Measurements from ENCODE around the gene SHROOM2. TPM values are rescaled to one million over a fixed set of nuclear protein-coding genes. Genes with fewer than 3 reads are reported as not detected.

Gene SHROOM2
- total and polyA plus RNA-seq, 9 of the 15 experiments (the other 6 are each of a cell fraction or from before 2014, with no cell fraction given) = not detected

DNA sequence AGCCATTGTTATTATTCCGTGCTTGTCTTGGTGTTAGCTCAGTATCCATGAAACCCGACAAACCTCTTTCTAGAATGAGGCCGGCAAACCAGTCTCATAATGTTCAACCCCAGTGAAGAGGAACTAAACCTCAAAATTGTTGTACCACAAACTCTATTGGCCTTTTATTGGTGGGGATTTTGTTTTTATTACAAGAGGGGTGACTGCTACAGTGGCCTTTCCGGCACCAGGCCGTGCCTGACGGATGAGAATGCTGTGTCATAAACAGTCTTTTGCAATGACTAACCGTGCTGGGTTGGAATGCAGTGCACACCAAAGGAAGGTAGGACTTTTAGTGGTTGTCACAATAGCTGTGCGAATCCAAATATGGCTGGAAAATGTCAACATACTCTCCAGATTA is 60.8 kb downstream of the SHROOM2 start (continued):
- TF ChIP-seq MBD2 (IDR thresholded peaks at IDR 0.05; ENCODE audit: borderline replicate concordance, low read depth) = no peak
- TF ChIP-seq ZNF354B (CRISPR knock-in tag; IDR thresholded peaks at IDR 0.05) = no peak

DNA sequence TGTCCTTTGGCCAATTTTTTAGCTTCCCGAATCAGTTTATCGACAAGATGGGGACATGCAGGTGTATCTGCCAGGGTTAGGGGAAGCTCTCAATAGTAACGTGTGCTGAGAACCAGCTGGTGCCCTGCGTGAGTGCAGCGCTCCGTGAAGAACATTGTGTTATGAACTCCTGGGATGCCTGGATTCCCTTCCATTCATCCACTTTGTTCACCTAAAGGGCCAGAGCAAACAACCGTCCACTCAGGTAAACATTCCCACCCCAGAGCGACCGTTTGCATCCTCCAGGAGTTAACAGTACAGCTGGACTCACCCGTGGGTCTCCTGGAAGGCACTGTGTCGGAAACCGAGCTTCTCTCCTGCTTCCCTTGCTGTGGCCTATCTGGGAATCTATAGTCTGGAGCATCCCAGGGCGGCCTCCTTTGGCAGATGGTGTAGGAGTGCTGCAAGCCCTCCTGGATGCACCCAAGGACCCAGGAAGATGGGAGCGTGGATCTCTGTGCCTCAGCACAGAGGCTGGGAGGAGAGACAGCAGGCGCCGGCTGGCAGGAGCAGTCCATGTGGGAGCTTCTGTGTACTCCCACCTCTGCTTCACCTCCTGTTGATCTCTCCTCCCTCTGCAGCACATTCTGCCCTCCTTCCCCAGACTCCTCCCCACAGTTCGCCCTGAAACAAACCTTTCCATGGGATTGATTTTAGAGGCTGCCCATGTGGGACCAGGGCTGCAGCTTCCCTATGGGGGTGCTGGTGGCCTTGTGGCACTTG is 62.7 kb downstream of the SHROOM2 start:
- intact Hi-C loops (cut with micrococcal nuclease) = no loop called here

More for the DNA sequence above, 62.7 kb downstream of the SHROOM2 start:
- Histone ChIP-seq H3K4me3 (no peak overlapping the region), H3K9me1 (ENCODE audit: control insufficient read depth, insufficient read depth, low read length) (no peaks in the 10 kb centered on the region), H3K9me3 (replicated peaks; ENCODE audit: control insufficient read depth, insufficient read depth, low read depth, low read length) (no peaks in the 10 kb centered on the region), H3K4me2 (ENCODE audit: insufficient read depth, low read length) (no peak overlapping the region), H3K4me1 (replicated peaks in 1 of 2; ENCODE audit: control insufficient read depth in 2 of 2, insufficient read depth in 2 of 2, low read length in 2 of 2) (no peaks in the 10 kb centered on the region), H3K79me2 (ENCODE audit: control insufficient read depth, insufficient read depth, low read length) (no peaks in the 10 kb centered on the region), H2AFZ (ENCODE audit: low read depth, low read length) (no peak overlapping the region), H3K27ac (ENCODE audit: extremely low read depth, low read depth, low read length) (no peak overlapping the region), H3K9ac (ENCODE audit: insufficient read depth in 1 of 2, low read depth in 2 of 2, low read length in 2 of 2) (no peak overlapping the region), H3K27me3 (ENCODE audit: control insufficient read depth in 2 of 2, insufficient read depth in 2 of 2, low read length in 2 of 2) (peaks cover 5 to 32% of the 10 kb centered on the region in 2 experiments; a peak in 2 of 5 replicates), H3K36me3 (ENCODE audit: control insufficient read depth, insufficient read depth, low read length) (no peaks in the 10 kb centered on the region), H4K20me1 (replicated peaks; ENCODE audit: control insufficient read depth, insufficient read depth, low read length) (no peaks in the 10 kb centered on the region)
- in situ Hi-C loops (cut with MboI) = no loop called here
- POLR2A ChIA-PET = no interaction called here
- CTCF ChIA-PET (ENCODE audit: low intra/inter-chr PET ratio) = no interaction called here
- no peak for ATAC-seq
- FAIRE-seq = no peak
- no peak for DNase-seq (ENCODE audit: extremely low read depth in 1 of 4, low spot score in 3 of 4)
- BruUV-seq (replicated peaks) = no TSS peak
- under 1% methylated on average over 15 of the region's 17 CpGs for WGBS (ENCODE audit: insufficient coverage, low coverage, missing lambda C conversion rate)
- no peak for TF ChIP-seq NCOA4 (IDR thresholded peaks at IDR 0.05; ENCODE audit: partially characterized antibody)
- TF ChIP-seq, protein P1, sequence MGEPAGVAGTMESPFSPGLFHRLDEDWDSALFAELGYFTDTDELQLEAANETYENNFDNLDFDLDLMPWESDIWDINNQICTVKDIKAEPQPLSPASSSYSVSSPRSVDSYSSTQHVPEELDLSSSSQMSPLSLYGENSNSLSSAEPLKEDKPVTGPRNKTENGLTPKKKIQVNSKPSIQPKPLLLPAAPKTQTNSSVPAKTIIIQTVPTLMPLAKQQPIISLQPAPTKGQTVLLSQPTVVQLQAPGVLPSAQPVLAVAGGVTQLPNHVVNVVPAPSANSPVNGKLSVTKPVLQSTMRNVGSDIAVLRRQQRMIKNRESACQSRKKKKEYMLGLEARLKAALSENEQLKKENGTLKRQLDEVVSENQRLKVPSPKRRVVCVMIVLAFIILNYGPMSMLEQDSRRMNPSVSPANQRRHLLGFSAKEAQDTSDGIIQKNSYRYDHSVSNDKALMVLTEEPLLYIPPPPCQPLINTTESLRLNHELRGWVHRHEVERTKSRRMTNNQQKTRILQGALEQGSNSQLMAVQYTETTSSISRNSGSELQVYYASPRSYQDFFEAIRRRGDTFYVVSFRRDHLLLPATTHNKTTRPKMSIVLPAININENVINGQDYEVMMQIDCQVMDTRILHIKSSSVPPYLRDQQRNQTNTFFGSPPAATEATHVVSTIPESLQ (CRISPR knock-in tag; IDR thresholded peaks at IDR 0.05) = no peak
- TF ChIP-seq STAG1 (CRISPR knock-in tag; IDR thresholded peaks at IDR 0.05; ENCODE audit: borderline replicate concordance) = no peak
- TF ChIP-seq TOE1 (IDR thresholded peaks at IDR 0.05; ENCODE audit: borderline replicate concordance) = no peak
- no peak for TF ChIP-seq TOE1 (CRISPR knock-in tag; IDR thresholded peaks at IDR 0.05; ENCODE audit: borderline replicate concordance, low read depth)
- TF ChIP-seq SP1 (CRISPR knock-in tag; IDR thresholded peaks at IDR 0.05) = no peak
- TF ChIP-seq, protein P2, sequence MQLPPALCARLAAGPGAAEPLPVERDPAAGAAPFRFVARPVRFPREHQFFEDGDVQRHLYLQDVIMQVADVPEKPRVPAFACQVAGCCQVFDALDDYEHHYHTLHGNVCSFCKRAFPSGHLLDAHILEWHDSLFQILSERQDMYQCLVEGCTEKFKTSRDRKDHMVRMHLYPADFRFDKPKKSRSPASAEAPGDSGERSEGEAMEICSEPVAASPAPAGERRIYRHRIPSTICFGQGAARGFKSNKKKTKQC (CRISPR knock-in tag; IDR thresholded peaks at IDR 0.05) = no peak
- no peak for TF ChIP-seq BCOR (IDR thresholded peaks at IDR 0.05)
- no peak for TF ChIP-seq CREB1 (IDR thresholded peaks at IDR 0.05)
- TF ChIP-seq CREB1 (CRISPR knock-in tag; IDR thresholded peaks at IDR 0.05) = no peak
- TF ChIP-seq KDM1A (IDR thresholded peaks at IDR 0.05) = no peak
- no peak for TF ChIP-seq BHLHE40 (IDR thresholded peaks at IDR 0.05; ENCODE audit: low read length)
- no peak for TF ChIP-seq CSDE1 (IDR thresholded peaks at IDR 0.05)
- no peak for TF ChIP-seq PTTG1 (tag; IDR thresholded peaks at IDR 0.05; ENCODE audit: low read depth)
- TF ChIP-seq, protein P3, sequence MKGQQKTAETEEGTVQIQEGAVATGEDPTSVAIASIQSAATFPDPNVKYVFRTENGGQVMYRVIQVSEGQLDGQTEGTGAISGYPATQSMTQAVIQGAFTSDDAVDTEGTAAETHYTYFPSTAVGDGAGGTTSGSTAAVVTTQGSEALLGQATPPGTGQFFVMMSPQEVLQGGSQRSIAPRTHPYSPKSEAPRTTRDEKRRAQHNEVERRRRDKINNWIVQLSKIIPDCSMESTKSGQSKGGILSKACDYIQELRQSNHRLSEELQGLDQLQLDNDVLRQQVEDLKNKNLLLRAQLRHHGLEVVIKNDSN (CRISPR knock-in tag; IDR thresholded peaks at IDR 0.05) = no peak
- no peak for TF ChIP-seq ZBTB8A (IDR thresholded peaks at IDR 0.05; ENCODE audit: partially characterized antibody)
- TF ChIP-seq SRSF7 (optimal IDR thresholded peaks at IDR 0.05; ENCODE audit: low read depth, low read length) = no peak
- TF ChIP-seq CBX3 (IDR thresholded peaks at IDR 0.05; ENCODE audit: borderline replicate concordance in 1 of 2, low read length in 2 of 2) = no peak
- no peak for TF ChIP-seq NFXL1 (CRISPR knock-in tag; IDR thresholded peaks at IDR 0.05)
